MM.1S (cell line): ENCODE measurements around the gene LDLRAD4.

Source experiments
- EZH2 ChIP-seq: fragments of 300-600 bp; sonication (generic); optimal IDR thresholded peaks from 2 replicates; pipeline ENCODE3; 2017; ENCODE audit warnings: low read depth, mild to moderate bottlenecking, antibody characterized with exemption, low read length, mixed read lengths
- EZH2phosphoT487 ChIP-seq: fragments of 300-600 bp; sonication (generic); IDR thresholded peaks from 2 replicates; pipeline ENCODE4 v1.6.1; 2018; ENCODE audit warnings: antibody characterized with exemption, low read length
- TF ChIP-seq, protein P1 (sequence below): fragments of 300-600 bp; sonication (generic); IDR thresholded peaks from 2 replicates; pipeline ENCODE4 v1.5.1; 2016; ENCODE audit warnings: antibody characterized with exemption, low read length, mixed read lengths

DNA sequence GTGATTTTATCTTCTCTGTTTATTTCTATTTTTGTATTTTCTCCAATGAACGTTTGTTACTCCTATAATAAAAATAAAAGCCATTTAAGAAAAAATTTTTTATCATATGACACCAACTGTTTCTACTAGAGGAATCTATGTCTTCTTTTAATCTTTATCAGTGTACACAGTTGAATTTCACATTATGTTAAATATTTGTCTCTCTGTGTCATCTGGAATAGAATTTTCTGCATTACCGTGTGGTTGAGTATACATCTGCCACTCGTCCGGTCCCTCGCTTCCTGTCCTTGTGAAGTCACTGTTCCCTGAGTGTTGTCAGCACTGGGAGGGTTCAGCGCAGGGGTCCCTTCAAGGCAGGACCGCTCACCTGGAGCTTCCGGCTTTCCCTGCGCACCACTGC, 99.2 kb downstream of the LDLRAD4 start:
- TF ChIP-seq, protein P1, sequence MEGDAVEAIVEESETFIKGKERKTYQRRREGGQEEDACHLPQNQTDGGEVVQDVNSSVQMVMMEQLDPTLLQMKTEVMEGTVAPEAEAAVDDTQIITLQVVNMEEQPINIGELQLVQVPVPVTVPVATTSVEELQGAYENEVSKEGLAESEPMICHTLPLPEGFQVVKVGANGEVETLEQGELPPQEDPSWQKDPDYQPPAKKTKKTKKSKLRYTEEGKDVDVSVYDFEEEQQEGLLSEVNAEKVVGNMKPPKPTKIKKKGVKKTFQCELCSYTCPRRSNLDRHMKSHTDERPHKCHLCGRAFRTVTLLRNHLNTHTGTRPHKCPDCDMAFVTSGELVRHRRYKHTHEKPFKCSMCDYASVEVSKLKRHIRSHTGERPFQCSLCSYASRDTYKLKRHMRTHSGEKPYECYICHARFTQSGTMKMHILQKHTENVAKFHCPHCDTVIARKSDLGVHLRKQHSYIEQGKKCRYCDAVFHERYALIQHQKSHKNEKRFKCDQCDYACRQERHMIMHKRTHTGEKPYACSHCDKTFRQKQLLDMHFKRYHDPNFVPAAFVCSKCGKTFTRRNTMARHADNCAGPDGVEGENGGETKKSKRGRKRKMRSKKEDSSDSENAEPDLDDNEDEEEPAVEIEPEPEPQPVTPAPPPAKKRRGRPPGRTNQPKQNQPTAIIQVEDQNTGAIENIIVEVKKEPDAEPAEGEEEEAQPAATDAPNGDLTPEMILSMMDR, result no peak
- TF ChIP-seq EZH2 (no peak), EZH2phosphoT487 (no peak)
